Measurements from ENCODE around the gene MELK. TPM values are rescaled to one million over a fixed set of nuclear protein-coding genes. Genes with fewer than 3 reads are reported as not detected.
"Not testable (repeated sequence)": the region's sequence is repeated elsewhere in the genome, so short reads cannot be mapped to it uniquely, and the experiment has no call there.

MELK gene
- total RNA-seq, 1 donor from 2014 or later, result 56.3 TPM

GRCh38 chr9:36551910-36552309 is 20.8 kb upstream of the MELK start:
- H3K27ac Mint-ChIP-seq, result no peak overlapping the region
- H3K9me3 Mint-ChIP-seq, result no peaks in the 10 kb centered on the region
- DNase-seq (ENCODE audit: low spot score), result no peak
- intact Hi-C loops (cut with micrococcal nuclease), result no loop called here
- no peaks in the 10 kb centered on the region for H3K36me3 Mint-ChIP-seq (ENCODE audit: low read depth)
- peaks cover 1% of the 10 kb centered on the region for H3K4me1 Mint-ChIP-seq (ENCODE audit: low read depth)
- H3K27me3 Mint-ChIP-seq (ENCODE audit: low read depth), result peaks cover 15% of the 10 kb centered on the region
- no peak overlapping the region for H3K4me3 Mint-ChIP-seq (ENCODE audit: low read depth)

GRCh38 chr9:36559036-36559695 is 13.5 kb upstream of the MELK start:
- DNase-seq (ENCODE audit: low spot score), result no peak
- Mint-ChIP-seq H3K27me3 (ENCODE audit: low read depth) (no peaks in the 10 kb centered on the region), H3K27ac (no peak overlapping the region), H3K4me1 (ENCODE audit: low read depth) (peaks cover 1% of the 10 kb centered on the region), H3K36me3 (ENCODE audit: low read depth) (no peaks in the 10 kb centered on the region), H3K9me3 (no peaks in the 10 kb centered on the region), H3K4me3 (ENCODE audit: low read depth) (no peak overlapping the region)
- intact Hi-C loops (cut with micrococcal nuclease), result loop anchor here (5.0 kb wide), 1 partner anchor 72 kb away; no protein-coding TSS in a partner anchor

GRCh38 chr9:36560771-36561170 is 11.9 kb upstream of the MELK start:
- Mint-ChIP-seq H3K36me3 (ENCODE audit: low read depth) (no peaks in the 10 kb centered on the region), H3K27me3 (ENCODE audit: low read depth) (no peaks in the 10 kb centered on the region), H3K4me3 (ENCODE audit: low read depth) (no peak overlapping the region), H3K27ac (no peak overlapping the region), H3K9me3 (no peaks in the 10 kb centered on the region), H3K4me1 (ENCODE audit: low read depth) (no peaks in the 10 kb centered on the region)
- no peak for DNase-seq (ENCODE audit: low spot score)
- intact Hi-C loops (cut with micrococcal nuclease), result no loop called here

GRCh38 chr9:36562801-36563200 is 9.9 kb upstream of the MELK start:
- H3K27ac Mint-ChIP-seq, result not testable (repeated sequence)

GRCh38 chr9:36566813-36567221 is 5.9 kb upstream of the MELK start:
- H3K4me3 Mint-ChIP-seq (ENCODE audit: low read depth), result no peak overlapping the region
- H3K27ac Mint-ChIP-seq, result no peak overlapping the region
- H3K36me3 Mint-ChIP-seq (ENCODE audit: low read depth), result no peaks in the 10 kb centered on the region
- H3K27me3 Mint-ChIP-seq (ENCODE audit: low read depth), result peaks cover 5% of the 10 kb centered on the region
- DNase-seq (ENCODE audit: low spot score), result no peak
- intact Hi-C loops (cut with micrococcal nuclease), result no loop called here
- H3K4me1 Mint-ChIP-seq (ENCODE audit: low read depth), result no peaks in the 10 kb centered on the region
- no peaks in the 10 kb centered on the region for H3K9me3 Mint-ChIP-seq

More at GRCh38 chr9:36562801-36563200, 9.9 kb upstream of the MELK start:
- intact Hi-C loops (cut with micrococcal nuclease); H3K27me3 Mint-ChIP-seq (ENCODE audit: low read depth); H3K4me1 Mint-ChIP-seq (ENCODE audit: low read depth); H3K9me3 Mint-ChIP-seq; H3K36me3 Mint-ChIP-seq (ENCODE audit: low read depth); DNase-seq (ENCODE audit: low spot score); H3K4me3 Mint-ChIP-seq (ENCODE audit: low read depth): not testable (repeated sequence)

- H3K27me3 Mint-ChIP-seq (ENCODE audit: low read depth); H3K4me1 Mint-ChIP-seq (ENCODE audit: low read depth); DNase-seq (ENCODE audit: low spot score); H3K9me3 Mint-ChIP-seq; intact Hi-C loops (cut with micrococcal nuclease); H3K36me3 Mint-ChIP-seq (ENCODE audit: low read depth); H3K27ac Mint-ChIP-seq; H3K4me3 Mint-ChIP-seq (ENCODE audit: low read depth): not testable (repeated sequence)
Measured at GRCh38 chr9:36568681-36569080, 4.0 kb upstream of the MELK start.

GRCh38 chr9:36571333-36571732 is 1.4 kb upstream of the MELK start:
- no peak overlapping the region for H3K27ac Mint-ChIP-seq
- no peak for DNase-seq (ENCODE audit: low spot score)

GRCh38 chr9:36574045-36574444 is 1.4 kb downstream of the MELK start:
- not testable (repeated sequence) for H3K9me3 Mint-ChIP-seq; H3K27me3 Mint-ChIP-seq (ENCODE audit: low read depth); DNase-seq (ENCODE audit: low spot score)
- peak overlapping the region; percentile 97 for H3K4me3 Mint-ChIP-seq (ENCODE audit: low read depth)
- H3K27ac Mint-ChIP-seq, result peak overlapping the region; percentile 90
- peaks cover 32% of the 10 kb centered on the region for H3K4me1 Mint-ChIP-seq (ENCODE audit: low read depth)
- H3K36me3 Mint-ChIP-seq (ENCODE audit: low read depth), result peaks cover 40% of the 10 kb centered on the region
- intact Hi-C loops (cut with micrococcal nuclease), result loop anchor here (5.0 kb wide), 2 partner anchors 87 to 172 kb away; partner anchors contain the start of gene RNF38

More at GRCh38 chr9:36571333-36571732, 1.4 kb upstream of the MELK start:
- Mint-ChIP-seq H3K4me1 (ENCODE audit: low read depth) (peaks cover 20% of the 10 kb centered on the region), H3K36me3 (ENCODE audit: low read depth) (peaks cover 28% of the 10 kb centered on the region), H3K4me3 (ENCODE audit: low read depth) (no peak overlapping the region), H3K27me3 (ENCODE audit: low read depth) (peaks cover 5% of the 10 kb centered on the region), H3K9me3 (no peaks in the 10 kb centered on the region)
- intact Hi-C loops (cut with micrococcal nuclease), result loop anchor here (5.0 kb wide), 2 partner anchors 84 to 169 kb away; partner anchors contain the start of gene RNF38

- Mint-ChIP-seq H3K27ac (peak overlapping the region; percentile 65), H3K4me3 (ENCODE audit: low read depth) (peak overlapping the region; percentile 57), H3K36me3 (ENCODE audit: low read depth) (peaks cover 47% of the 10 kb centered on the region), H3K4me1 (ENCODE audit: low read depth) (peaks cover 35% of the 10 kb centered on the region), H3K9me3 (no peaks in the 10 kb centered on the region), H3K27me3 (ENCODE audit: low read depth) (no peaks in the 10 kb centered on the region)
- intact Hi-C loops (cut with micrococcal nuclease), result no loop called here
- DNase-seq (ENCODE audit: low spot score), result no peak
Measured at GRCh38 chr9:36575411-36575882, 2.8 kb downstream of the MELK start.

GRCh38 chr9:36576866-36577265 is 4.2 kb downstream of the MELK start:
- H3K27me3 Mint-ChIP-seq (ENCODE audit: low read depth), result no peaks in the 10 kb centered on the region

GRCh38 chr9:36584620-36585460 is 12.1 kb downstream of the MELK start:
- Mint-ChIP-seq H3K36me3 (ENCODE audit: low read depth) (peaks cover 48% of the 10 kb centered on the region), H3K27me3 (ENCODE audit: low read depth) (no peaks in the 10 kb centered on the region), H3K27ac (no peak overlapping the region)

More at GRCh38 chr9:36576866-36577265, 4.2 kb downstream of the MELK start:
- H3K9me3 Mint-ChIP-seq, result no peaks in the 10 kb centered on the region
- H3K4me1 Mint-ChIP-seq (ENCODE audit: low read depth), result peaks cover 35% of the 10 kb centered on the region
- H3K36me3 Mint-ChIP-seq (ENCODE audit: low read depth), result peaks cover 59% of the 10 kb centered on the region
- DNase-seq (ENCODE audit: low spot score), result no peak
- H3K27ac Mint-ChIP-seq, result peak overlapping the region; percentile 65
- intact Hi-C loops (cut with micrococcal nuclease), result no loop called here
- no peak overlapping the region for H3K4me3 Mint-ChIP-seq (ENCODE audit: low read depth)

GRCh38 chr9:36590231-36590630 is 17.5 kb downstream of the MELK start:
- H3K4me3 Mint-ChIP-seq (ENCODE audit: low read depth), result no peak overlapping the region
- no peak overlapping the region for H3K27ac Mint-ChIP-seq
- H3K9me3 Mint-ChIP-seq, result no peaks in the 10 kb centered on the region
- no peaks in the 10 kb centered on the region for H3K27me3 Mint-ChIP-seq (ENCODE audit: low read depth)
- intact Hi-C loops (cut with micrococcal nuclease), result no loop called here
- H3K36me3 Mint-ChIP-seq (ENCODE audit: low read depth), result peaks cover 52% of the 10 kb centered on the region
- DNase-seq (ENCODE audit: low spot score), result no peak
- H3K4me1 Mint-ChIP-seq (ENCODE audit: low read depth), result peaks cover 9% of the 10 kb centered on the region

More at GRCh38 chr9:36584620-36585460, 12.1 kb downstream of the MELK start:
- no peak for DNase-seq (ENCODE audit: low spot score)
- intact Hi-C loops (cut with micrococcal nuclease), result no loop called here
- Mint-ChIP-seq H3K9me3 (no peaks in the 10 kb centered on the region), H3K4me3 (ENCODE audit: low read depth) (no peak overlapping the region), H3K4me1 (ENCODE audit: low read depth) (peaks cover 10% of the 10 kb centered on the region)
